HG02943 (cell line): Measurements from ENCODE around the gene TIMP2.

Source experiments
- ATAC-seq: cut with Tn5 transposase; IDR thresholded peaks from one replicate; pipeline ENCODE4 v1.9.1; 2021; ENCODE audit warnings: mild to moderate bottlenecking, low read depth, moderate library complexity; ENCODE audit not compliant: unreplicated experiment

Gene TIMP2

GRCh38 chr17:78842881-78843565, 82.2 kb downstream of the TIMP2 start:
- no peak for ATAC-seq

DNA sequence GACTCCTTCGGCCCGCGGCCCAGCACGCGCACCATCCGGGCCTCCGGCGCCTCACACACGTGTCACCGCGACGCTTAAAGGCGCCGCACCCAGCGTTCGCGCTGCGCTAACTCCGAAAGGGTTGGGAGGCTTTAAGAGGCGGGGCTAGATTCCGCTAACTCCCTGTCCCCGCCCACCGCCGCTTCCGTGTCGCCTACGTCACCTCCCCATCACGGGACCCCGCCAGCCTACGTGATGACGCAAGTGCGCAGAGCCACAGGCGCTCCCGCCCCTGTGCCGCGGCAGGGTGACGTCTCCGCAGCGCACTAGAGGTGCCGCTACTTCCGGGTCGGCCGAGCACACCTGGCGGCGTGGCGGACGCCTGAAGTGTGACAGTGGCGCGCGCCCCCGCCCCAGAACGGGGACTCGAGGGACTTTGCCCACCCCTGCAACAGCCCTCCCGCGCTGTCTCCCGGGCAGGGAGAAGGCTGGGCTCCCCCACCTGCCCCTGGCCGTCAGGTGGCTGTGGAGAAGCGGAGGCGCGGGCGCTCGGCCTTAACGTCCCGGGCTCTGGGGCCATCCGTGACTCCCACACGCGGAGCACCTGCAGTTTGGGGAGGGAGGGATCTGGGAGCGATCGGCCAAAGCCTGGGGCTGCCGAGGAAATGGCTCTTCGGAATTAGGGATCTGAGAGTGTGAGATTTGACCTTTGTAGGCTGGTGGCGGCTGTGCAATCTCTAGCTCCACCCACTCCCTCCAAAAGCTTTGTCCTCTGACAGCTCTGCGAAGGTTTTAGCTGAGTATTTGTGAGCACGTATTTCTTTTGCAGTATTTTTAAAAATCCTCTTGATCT, 84.2 kb downstream of the TIMP2 start, which contains the start of gene USP36:
USP36 (minus strand) TSS at position 35 of the 832 bp plus-strand sequence. CDS start 4,451 bp downstream, outside the sequence.
- peak; percentile 91 for ATAC-seq

DNA sequence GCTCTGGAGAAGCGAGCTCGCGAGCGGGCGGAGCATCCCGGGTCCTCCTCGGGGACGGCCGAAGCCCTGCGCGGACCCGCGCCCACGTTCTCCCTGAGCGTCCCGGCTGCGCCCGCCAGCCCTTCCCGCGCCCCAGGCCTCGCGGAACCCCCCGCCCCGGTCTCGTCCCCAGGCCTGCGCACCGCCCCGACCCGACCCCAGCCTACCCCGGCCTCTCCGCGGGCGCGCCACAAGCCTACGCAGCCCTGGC, 84.7 kb downstream of the TIMP2 start:
- ATAC-seq = no peak

- peak; percentile 20 for ATAC-seq
Measured at GRCh38 chr17:78839762-78840529, 85.2 kb downstream of the TIMP2 start.

GRCh38 chr17:78839235-78839761, 85.9 kb downstream of the TIMP2 start:
- ATAC-seq = no peak

DNA sequence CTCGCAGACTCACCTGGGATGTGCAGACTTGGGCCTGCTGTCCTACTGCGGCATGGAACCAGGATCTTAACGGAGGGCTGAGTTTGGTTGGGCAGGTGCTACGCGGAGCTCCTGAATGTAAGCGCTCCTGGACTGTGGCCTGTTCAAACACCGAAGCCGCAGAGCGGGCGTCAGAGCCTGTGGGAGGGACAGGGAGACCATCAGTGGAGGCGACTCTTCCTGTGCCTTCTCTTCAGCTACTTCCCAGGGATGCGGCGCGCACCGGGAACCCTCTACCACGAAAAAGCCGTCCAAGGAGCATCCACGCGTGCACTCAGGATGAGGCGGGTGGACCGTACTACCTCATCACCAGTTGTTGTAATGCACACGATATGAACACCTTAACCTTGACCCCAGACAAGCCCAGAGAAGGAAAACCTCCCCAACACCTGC, 86.6 kb downstream of the TIMP2 start:
- ATAC-seq = no peak

GRCh38 chr17:78836420-78837021, 88.7 kb downstream of the TIMP2 start:
- no peak for ATAC-seq

DNA sequence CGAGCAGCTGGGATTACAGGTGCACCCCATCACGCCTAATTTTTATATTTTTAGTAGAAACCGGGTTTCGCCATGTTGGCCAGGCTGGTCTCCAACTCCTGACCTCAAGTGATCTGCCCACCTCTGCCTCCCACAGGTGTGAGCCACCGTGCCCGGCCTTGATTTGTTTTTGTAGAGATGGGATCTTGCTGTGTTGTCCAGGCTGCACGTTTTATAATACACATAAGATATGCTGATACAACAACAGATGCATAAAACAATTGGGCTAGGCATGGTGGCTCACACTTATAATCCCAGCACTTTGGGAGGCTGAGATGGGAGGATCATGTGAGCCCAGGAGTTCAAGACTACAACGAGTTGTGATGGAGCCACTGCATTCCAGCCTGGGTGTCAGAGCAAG, 90.6 kb downstream of the TIMP2 start:
- no peak for ATAC-seq

DNA sequence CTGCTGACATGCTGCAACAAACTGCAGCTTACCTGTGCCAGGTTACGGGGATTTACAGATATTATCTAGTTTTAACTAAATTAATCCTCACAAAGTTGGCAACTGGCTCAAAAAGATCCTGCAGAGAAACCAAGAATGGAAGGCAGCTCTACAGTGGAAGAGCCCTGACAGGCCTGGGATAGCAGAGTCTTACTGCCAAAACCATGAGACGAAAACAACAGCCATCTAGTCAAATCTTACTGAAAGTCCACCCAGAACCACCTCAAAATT, 92.7 kb downstream of the TIMP2 start:
- no peak for ATAC-seq

- no peak for ATAC-seq
Measured at GRCh38 chr17:78831688-78832540, 93.3 kb downstream of the TIMP2 start.

DNA sequence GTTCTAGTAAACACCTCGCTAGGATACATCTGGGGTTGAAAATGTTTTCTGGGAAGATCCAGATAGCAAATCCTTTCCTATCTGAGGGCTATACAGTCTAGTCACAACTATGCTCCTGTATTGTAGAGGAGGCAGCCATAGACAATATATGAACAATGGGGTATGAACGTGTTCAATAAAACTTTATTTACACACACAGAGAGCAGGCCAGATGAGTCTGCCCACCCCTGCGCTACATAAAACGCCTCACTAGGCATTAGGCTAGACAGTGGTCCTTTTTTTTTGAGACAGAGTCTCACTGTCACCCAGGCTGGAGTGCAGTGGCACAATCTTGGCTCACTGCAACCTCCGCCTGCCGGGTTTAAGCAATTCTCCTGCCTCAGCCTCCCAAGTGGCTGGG, 95.7 kb downstream of the TIMP2 start:
- no peak for ATAC-seq

DNA sequence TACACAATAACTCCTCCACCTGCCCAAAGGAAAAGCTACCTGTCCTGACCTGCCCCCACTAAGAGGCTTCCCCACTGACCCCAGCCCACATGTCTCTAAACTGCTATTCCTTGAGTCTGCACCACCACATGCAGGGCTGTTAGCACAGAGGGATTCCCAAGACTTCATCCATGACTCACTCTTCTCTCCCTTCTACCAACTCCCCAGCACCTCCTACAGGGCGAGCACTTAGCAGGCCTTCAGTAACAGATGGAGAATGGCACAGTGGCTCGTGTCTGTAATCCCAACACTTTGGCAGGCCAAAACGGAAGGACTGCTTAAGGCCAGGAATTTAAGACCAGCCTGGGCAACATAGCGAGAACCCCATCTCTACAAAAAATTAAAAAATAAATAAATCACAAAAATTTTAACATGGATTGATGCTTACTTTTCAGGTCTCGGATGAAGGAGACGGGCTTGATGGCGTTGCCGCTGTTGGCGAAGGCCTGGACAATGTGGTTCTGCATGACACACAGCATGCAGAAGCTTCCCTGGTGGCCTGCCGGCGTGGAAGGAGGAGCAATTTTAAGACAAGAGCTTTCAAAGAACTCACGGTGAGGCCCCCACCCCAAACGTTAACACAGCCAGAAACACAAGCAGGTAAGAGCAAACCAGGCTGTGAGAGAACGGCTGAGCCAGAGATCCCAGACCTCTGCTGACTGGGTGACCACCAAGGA, 96.6 kb downstream of the TIMP2 start:
- no peak for ATAC-seq

DNA sequence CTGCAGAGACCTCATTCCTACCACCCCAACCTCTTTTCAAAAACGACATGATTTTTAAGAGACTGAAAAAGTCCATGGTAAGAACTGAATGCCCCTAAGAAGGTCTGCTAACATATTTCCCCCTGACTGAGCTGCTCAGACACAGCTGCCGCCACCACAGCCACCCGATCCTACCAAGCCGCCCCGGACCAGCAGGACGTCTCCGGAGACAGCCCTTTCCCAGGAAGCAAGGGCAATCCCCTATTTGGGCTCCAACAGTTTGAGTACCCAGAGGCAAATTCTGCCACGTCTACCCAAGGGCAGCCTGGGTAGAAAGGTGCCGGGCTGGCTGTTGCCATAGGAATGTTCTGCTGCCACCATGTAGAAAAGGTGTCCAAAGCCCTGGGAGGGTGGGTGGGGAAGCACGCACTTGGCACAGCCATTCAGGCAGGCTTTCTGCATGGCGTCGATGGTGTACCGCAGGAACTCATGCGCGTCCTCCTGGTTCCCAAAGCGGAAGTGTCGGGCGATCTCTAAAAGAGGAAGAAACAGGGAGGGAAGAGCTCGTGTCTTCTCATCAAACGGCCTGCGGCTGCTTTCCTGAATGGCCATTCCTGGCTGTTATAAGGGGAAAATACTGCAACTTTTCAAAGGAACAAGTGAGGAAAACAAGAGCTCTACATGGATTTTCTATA, 98.2 kb downstream of the TIMP2 start:
- ATAC-seq = no peak

- ATAC-seq = no peak
Measured at GRCh38 chr17:78826421-78826820, 98.8 kb downstream of the TIMP2 start.

DNA sequence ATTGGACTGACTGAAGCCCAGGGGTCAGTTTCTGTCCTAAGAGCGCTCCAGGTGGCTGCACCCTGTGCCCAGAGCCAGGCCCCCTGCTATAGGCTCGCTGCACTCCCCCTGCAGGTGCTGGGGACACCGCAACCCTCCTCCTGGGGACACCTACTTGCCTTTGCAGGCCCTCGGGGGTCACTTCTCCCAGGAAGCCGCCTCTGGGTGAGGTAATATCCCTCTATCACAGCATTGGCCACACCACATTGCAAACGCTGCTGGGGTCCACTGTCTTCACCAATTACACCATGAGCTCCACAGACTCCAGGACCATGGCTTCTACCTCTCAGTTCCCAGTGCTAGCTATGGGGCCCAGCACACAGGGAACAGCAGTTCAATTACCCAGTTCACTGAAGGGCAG, 99.5 kb downstream of the TIMP2 start:
- ATAC-seq = no peak

- no peak for ATAC-seq
Measured at GRCh38 chr17:78824240-78824639, 100.9 kb downstream of the TIMP2 start.

DNA sequence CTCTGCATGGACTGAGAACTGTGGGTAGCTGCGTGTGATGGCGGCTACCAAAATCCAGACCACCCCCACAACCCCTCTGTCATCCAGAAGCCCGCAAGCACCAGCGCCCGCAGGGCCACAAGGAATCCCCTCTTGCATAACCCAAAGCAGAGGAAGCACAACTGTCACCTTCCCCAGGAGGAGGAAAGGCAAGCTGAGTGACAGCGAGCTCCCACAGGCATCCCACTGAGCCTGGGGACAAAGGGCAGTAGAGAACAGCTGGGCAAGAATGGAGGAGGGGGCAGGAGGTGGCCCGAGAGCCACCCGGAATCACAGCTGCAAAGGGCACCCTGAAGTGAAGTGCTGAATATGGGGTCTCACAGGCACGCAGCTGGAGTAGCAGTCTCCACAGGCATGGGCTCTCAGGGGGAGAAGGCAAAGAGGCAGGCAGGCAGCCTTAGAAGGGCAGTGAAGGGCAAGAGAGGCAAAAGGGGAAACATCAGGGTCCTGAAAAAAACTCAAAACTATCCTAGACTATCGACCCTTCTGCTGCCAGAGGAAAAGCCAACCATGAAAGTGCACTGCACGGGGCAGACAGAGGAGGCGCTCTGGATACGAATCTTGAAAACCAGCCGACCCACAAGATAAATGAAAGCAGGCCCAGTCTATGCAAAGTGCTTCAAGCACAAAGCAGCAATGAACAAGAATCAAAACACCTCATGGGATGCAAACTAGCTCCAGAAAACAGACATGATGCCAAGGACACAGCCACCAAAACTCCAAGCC, 101.7 kb downstream of the TIMP2 start:
- ATAC-seq = no peak

GRCh38 chr17:78822552-78822951, 102.6 kb downstream of the TIMP2 start:
- no peak for ATAC-seq
